GM18519 (cell line): Measurements from ENCODE around the gene C5orf58.

Source experiments
- ATAC-seq: cut with Tn5 transposase; IDR thresholded peaks from one replicate; pipeline ENCODE4 v1.9.1; 2021; ENCODE audit warnings: mild to moderate bottlenecking, moderate library complexity; ENCODE audit not compliant: unreplicated experiment, low FRiP score

The C5orf58 gene

DNA sequence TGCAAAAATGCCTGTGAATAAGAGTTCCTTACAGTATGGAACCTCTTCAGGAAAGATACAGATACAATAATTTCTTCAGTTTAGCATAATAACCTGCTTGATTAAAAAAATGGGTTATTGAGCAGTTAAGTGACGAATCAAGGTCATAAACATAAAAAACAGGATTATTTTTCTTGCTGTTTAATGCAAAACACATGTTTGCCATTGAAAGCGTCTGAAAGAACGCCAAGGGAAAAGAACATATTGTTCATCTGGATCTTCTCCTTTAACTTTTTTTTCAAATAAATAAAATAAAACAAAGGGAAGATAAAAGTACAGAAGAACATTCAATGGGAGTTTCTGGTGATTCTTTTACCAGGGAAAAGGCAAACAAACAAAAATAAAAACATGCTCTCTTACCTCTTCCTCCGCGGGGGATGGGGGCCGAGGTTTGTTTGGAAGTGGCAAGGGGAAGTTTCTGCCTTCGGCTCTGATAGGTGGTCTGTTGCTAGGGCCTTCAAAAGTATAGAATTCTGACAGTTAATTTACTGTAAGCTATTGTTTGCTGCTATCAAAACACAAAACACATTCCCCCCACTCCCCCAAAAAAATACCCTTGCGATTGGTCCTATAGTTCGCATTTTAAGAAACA lies 20.1 kb downstream of the C5orf58 start:
- ATAC-seq: no peak

DNA sequence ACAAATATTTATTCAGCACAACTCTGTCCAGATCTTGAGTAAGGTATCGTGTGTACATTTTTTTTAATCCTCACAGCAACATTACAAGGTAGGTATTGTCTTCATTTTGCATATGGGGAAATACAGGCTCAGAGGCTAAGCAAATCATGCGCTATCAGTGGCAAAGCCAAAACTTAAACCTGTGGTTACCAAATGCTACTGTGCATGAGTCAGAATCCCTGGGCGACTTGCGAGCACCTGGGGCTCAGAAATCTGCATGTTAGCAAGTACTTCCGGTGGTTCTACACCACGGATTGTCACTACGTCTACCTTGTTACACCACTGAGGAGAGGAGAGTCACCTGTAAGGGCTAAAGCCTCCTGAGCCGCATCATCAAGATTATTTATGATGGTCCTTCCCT lies 21.3 kb downstream of the C5orf58 start:
- ATAC-seq: peak; percentile 89

DNA sequence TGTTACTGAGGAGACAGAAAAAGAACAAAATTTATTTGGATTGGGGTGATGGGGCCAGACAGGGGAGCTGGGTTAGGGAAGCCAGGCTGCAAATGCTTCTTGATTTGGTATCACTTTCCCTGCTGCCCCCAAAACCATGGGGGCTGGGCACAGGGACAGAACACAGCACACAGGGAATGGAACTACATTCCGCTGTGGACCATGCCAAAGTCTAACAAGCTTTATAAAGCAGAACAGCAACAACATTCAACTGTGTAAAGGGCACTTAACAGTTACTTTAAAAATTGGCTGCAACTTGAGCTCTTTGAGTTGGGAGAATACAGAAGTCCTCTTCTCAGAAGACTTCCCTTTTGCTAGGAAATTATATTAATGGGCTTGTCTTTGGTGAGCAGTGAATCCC lies 23.8 kb downstream of the C5orf58 start:
- no peak for ATAC-seq

DNA sequence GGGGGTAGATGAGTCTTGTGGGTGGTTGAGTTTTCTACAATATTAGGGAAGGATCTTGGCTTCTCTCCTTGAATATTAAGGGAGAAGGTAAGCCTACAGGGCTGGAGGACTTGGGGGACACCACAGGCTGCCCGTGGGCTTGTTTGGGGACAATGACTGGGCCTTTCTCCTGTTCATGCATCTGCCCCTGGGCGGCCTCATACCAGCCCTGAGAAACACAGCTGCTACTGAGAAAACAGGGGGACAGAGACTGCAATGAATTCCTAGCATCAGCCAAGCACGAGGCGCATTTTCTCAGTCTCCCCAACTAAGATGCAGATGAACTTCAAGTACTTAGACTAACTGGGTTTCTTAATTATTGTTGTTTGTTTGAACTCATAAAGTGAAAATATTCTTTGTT lies 24.6 kb downstream of the C5orf58 start:
- no peak for ATAC-seq

DNA sequence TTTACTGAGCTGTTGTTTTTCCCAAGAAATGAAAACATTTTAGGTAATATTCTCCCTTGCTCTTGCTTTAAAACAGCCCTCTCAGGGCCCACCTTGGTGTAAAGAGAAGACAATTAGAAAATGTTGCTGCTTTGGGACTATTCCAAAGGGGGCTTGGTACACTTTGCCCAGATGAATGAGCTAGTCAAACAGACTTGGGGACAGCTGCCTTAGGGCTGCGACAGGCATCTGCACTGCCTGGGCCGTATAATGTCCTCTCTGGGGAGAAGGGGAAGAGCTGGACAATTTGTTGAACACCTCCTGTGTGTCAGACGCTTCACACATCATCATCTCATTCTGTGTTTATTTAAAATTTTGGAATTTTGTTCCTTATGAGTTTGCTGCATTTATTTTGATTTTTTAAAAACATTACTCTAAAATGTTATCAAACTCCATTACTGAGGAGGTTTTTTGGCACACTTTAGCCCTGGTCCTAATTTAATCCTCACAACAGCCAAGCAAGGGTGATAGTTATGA lies 28.8 kb downstream of the C5orf58 start:
- no peak for ATAC-seq

DNA sequence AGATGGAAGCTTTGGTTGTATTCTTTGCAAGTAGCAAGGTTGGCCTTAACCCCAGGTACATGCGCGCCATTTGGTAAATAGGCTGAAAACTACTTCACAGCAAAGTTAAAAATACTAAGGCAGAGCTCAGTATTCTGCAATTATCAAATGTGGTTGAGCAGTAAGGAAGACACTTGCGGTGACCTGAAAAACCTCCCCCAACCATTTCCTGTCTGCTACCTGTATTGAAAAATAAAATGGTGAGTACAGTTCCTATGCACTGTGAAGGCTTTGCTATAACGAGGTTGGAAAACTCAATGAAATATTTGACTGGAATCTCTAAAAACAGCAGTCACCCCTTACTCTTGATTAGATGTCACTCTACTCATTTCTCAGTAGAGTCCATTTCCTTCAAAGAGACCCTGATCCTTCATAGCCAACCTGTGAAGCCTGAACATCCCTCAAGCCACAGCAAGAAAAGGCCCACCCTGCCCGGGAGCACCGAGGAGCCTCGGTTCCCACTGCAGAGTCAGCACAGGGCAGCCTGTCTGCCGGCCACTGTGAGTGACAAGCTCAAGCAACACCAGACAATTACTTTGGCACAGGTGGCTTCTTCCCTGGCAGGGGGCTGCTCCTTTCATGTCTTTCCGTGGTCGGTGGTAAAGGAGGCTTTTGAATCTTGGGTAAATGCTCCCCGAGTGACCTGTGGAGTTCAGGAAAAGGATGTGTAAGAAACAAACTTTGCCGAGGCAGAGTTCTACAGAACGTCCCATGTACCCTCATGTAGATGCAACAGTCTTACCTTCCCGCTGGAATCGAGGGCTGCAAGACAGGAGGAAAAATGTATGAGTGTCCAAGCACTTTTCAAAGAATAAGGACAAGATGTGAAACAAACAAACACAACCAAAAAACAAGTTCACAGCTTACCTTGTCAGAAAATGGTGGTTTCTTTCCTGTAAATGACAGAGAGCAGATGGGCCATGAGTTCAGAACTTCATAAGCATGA lies 29.6 kb downstream of the C5orf58 start:
- no peak for ATAC-seq

DNA sequence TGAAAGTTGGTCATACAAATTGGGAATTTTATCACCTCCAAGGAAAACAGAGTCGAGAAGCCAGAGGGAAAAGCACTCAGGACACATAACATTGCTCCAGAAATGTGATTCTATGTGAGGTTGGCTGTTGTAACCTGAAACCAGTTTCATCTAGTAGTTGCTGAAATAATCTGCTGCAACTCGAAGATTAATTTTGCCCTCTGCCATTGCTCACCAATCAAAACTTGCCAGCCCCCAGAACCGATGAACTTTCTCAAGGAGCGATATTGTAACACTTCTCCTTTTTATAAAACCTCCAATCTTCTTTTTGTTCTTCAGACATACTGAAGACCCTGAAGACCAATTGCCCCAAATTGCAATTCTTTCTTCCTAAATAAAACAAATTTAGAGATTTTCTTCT lies 31.1 kb downstream of the C5orf58 start:
- ATAC-seq: no peak

DNA sequence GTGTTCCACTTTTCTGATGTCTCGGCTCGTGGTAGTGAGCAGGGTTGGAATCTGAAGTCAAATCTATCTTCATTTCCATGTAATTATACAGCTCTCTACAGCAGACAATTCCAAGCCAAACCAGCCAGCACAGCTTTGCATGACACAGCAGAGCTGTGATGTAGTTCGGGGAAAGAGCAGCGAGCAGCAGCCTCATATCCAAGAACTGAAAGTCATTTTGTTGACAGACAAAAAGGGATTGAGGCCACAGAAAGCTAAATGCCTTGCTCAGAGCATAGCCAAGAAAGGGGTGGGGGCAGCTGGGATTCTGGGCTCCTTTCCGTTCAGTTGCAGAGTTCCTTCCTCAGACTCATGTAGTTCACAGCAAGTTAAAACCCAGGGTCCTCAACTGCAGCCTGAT lies 32.7 kb downstream of the C5orf58 start:
- ATAC-seq: no peak

DNA sequence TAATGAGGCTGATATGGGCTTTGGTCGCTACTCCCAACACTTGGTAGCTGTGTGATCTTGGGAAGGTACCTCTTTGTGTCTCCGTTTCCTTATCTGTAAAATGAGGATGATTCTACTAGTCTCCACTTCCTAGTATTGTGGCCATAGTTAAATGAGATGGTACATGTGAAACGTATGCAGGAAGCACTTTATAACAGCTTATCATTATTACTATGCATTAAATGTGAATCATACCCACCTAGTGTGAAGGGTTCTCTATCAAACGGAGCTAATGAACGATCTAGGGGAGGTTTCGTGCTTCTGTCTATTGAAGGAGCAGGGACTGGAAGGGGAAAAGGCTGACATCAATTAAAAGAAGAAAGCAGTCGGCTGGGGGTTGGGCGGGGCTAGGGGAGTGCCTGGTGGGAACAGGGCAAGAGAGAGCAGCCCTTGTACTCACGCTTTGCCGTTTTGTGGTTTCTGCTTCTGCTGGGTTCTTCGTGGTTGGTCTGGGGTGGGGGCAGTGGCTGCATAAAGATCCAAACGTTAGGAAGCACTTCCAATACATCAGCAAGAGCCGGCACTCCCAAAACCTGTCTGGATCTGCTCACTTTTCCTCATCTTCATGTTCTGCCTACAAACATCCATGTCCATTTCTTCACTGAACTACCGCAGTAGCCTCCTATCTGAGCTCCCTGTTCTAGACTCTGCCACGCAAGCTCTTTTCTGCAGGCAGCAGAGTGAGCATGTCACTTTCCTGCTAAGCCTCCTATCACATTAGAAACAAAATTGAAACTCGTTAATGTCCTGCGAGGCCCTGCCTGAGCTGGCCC lies 34.0 kb downstream of the C5orf58 start:
- no peak for ATAC-seq

DNA sequence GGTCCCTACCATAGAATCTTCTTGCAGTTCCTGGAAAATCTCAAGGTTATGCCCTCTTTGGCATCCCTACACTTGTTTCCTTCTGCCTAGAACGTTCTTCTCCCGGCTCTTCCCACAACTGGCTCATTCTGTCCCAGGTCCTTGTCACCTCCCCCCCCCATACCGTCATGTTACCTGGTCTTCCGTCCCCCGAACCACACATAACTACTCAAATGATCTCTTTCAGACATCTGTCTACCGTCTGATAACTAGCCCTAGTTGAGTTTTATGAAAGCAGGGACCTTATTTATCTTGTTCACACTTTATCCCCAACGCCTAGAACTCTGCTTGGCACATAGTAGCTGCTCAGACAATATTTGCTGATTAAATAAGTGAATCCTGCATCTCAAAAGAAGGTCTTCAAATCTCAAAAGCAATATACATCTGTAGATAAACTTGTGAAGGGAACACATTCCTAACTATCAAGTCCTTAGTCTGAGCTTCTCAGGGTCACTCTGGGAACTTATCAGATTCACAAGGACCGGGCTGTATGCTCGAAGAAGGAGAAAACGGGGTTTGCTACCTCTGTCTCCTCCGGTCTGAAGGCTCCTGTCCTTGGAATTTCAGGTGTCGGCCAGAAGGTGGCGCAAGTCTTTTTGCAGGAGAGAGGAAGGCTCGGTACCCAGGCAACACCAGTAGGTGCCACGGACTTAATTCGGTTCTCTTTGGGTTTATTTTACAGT lies 34.8 kb downstream of the C5orf58 start:
- ATAC-seq: peak; percentile 81

DNA sequence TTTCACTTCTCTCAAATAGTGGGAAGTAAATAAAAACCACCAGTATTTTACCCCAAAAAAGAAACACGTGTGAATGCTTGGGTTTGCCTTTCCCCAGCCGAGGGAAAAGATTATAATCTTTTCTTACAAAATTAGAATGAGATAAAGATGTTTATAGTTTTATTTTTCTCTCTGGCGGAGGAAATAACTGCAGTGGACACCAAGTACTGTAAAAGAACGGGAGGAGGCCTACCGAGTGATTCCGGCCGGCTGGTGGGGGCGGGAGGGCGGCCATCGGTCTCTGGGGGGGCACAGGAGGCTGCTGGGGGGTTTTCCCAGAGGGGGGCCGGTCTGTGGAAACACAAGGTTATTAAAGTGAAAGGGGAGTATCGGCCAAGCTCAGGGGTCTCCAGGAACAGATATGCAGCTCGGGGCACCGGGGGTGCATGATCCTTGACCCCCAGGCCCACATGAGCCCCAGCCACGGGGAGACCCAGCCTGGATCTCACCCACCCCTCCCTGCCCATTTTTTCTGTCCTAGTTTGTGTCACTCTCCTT lies 35.4 kb downstream of the C5orf58 start:
- no peak for ATAC-seq

DNA sequence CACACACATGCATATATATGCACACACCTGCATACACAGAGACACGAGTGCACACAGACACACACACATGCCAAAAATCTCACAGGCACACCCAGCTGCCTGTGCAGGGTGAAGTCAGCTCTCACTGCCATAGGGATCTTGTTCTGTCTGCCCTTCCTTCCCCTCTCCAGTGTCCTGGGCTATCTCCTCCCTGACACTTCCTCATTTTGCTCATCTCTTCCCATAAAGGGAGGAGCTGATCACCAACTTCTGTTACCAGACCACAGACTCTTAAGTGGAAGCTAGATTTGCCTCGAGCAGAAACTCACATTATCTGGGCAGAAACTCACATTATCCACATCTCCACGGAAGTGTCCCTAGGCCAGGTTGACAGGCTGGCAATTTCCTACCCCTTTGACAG lies 36.1 kb downstream of the C5orf58 start:
- ATAC-seq: no peak

DNA sequence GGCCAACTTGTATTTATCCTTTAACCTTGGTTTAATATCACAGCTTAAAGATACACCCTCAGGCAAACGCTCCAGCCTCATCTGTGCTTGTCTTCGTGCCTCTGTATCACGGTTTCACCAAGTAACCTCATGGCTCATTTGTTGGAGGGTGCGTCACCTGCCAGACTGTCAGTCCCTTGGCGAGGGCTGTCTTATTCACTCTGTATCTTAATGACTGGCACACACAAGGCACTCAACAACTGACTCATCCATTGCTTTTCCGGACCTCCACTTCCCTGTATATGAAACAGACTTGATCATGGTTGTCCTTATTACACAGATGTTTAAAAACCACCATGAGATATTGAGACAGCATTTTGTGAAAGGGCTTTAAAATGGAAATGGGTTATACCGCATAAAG lies 36.8 kb downstream of the C5orf58 start:
- ATAC-seq: no peak

DNA sequence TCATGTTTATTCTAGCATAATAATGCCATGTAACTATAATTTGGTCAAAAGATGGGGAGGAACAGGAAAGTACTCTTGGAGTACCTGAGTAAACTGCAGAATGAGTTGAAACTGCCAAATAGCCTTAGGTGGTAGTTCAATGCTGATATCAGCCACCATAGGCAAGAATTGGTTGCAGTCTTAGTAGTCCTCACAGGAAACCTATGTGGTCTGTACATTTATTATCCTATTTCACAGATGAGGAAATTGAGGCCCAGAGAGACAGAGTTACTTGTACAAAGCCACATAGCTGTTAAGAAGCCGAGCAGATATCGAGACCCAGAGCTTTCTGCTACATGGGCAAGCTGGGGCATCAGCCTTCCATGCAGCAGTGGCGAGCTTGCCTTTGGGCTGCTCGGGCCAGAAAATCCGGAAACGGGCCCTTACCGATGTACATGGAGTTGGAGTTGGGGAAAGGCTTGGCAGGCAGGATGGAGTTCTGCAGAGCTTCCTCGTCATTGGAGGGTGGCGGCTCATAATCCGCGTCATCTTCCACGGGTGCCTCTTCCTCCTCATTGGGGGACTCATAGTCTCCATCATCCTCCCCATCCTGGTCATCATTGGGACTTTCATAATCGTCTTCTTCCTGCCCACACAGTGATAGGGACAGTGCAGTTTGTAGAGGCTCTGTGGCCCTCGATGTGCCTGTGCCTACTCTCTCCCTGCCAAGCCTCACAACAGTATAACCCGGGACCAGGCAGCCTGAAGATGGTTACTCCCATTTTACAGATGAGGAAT lies 37.7 kb downstream of the C5orf58 start:
- ATAC-seq: no peak

DNA sequence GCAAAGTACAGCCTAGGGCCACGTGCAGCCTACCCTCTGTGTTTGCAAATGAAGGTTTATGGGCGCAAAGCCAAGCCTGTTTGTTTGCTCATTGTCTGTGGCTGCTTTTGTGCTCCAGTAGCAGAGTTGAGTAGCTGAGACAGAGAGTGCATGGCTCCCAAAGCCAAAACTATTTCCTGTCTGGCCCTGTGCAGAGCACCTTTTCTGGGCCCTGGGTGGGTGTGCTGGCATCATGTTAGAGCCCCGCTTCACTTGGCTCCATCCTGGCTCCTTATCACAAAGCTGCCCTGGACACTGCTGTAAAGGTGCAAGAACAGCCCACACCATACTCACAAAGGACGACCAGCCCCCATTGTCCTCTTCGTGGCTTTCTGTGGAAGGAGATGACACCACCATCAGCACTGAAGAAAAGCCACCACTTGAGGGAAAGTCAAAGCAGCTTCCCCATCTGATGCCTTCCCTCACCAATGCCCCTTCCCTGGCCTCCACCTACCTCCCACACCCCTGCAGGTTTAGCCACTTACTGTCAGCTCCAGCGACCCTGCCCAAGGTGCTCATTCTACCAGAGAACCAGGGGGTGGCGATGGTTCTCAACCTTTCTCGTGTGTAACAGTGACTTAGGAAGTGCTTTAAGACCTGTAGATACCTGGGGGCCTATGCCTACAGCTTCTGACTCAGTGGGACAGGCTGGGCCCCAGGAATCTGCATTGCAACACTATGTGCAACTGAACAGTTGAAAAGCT lies 41.4 kb downstream of the C5orf58 start:
- ATAC-seq: no peak

DNA sequence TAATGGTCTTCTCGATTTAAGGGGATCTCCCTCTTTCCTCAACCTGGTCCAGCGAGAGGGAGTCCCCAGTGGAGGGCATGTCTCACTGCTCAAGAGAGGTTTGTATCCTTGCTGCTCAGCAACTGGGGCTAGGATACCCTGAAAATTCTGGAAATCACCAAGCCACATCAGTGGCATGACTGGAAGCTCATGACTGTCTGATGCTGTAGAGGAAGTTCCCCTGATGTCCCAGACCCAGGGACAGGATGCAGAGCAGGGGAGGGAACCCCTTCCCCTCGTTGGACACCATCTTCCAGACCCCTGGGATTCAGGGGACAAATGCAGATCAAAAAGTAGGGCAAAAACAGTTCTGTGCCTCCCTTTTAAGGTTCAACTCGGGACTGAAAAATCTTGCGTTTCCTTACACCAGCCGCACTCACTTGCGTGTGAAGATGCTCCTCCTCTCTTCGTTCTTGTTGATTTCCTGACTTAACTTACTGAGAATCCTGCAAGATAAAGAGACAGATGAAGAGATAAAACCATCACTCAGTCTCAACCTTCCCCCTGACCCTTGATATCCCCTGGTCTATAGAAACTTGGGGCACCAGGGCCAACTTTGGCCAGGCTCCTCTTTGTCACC lies 42.7 kb downstream of the C5orf58 start:
- ATAC-seq: no peak

DNA sequence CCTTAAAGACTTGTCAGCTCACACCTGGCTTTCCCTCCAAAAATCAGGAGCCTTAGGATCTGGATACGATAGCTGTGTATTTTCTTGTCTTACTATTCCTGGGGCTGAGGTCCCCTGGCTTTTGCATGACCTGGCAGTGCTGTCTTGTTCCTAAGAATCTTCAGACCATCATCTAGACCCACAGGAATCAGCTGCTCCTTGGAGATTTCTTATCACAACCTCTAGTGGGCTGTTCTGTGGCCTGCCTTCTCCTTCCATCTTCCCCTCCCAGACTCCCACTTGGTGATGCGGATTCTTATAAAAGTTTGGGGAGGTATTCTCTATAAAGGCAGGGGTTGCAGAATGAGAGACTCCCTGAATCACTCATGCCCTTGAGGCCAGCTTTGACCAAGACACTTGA lies 43.4 kb downstream of the C5orf58 start:
- ATAC-seq: no peak

DNA sequence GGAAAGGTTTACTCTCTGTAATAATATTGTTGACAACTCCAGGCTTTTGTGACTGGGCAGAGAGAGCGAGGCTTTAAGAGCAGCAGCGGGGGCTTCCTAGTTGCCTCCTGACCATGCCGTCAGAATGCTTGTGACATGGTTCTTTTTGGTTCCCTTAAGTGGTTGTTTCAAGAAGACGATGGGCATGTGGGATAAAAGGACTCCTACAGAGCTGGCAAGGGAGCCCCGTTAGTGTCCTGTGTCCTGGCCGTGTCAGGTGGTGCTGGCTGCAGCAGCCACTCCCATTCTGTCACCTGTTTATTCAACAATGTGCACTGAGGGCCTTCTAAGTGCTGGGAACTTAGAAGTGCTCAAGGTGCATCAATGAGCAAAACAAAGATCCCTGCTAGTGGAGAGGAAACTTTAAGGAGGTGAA lies 45.1 kb downstream of the C5orf58 start:
- no peak for ATAC-seq
